Fibroblast of lung (primary cell): ENCODE data around the gene FCN2.

Source experiments
- EZH2 ChIP-seq: IDR thresholded peaks from 2 replicates; pipeline ENCODE4 v1.5.1; 2012; ENCODE audit warnings: low read length, control low read depth, mild to moderate bottlenecking; ENCODE audit errors: missing control alignments
- TF ChIP-seq, protein P1 (sequence below), 2 donors: IDR thresholded peaks in 1 of 2; conservative IDR thresholded peaks in 1 of 2; 1 replicate in 1 of 2; 2 replicates in 1 of 2; pipeline ENCODE4 v1.5.1; 2011 to 2012; ENCODE audit warnings: low read length in 2 of 2, control low read depth in 1 of 2, inconsistent platforms in 1 of 2, low read depth in 1 of 2, mild to moderate bottlenecking in 1 of 2

DNA sequence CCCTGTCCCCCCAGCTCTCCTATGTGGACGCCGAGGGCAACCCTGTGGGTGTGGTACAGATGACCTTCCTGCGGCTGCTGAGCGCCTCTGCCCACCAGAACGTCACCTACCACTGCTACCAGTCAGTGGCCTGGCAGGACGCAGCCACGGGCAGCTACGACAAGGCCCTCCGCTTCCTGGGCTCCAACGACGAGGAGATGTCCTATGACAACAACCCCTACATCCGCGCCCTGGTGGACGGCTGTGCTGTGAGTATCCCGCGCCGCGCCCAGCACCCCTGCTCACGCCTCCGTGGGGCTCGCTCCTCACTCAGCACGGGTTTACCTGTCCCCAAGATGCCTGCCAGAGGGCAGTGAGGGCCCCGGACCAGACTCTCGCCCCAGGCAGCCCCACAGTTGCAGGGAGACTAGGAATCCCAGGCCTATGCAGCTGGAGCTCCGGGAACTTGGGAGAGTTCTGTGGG is 45.6 kb upstream of the FCN2 start:
- TF ChIP-seq, protein P1, sequence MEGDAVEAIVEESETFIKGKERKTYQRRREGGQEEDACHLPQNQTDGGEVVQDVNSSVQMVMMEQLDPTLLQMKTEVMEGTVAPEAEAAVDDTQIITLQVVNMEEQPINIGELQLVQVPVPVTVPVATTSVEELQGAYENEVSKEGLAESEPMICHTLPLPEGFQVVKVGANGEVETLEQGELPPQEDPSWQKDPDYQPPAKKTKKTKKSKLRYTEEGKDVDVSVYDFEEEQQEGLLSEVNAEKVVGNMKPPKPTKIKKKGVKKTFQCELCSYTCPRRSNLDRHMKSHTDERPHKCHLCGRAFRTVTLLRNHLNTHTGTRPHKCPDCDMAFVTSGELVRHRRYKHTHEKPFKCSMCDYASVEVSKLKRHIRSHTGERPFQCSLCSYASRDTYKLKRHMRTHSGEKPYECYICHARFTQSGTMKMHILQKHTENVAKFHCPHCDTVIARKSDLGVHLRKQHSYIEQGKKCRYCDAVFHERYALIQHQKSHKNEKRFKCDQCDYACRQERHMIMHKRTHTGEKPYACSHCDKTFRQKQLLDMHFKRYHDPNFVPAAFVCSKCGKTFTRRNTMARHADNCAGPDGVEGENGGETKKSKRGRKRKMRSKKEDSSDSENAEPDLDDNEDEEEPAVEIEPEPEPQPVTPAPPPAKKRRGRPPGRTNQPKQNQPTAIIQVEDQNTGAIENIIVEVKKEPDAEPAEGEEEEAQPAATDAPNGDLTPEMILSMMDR (conservative IDR thresholded peaks at IDR 0.05 in 1 of 2, IDR thresholded peaks at IDR 0.05 in 1 of 2; ENCODE audit: low read depth in 1 of 2, low read length in 2 of 2): no peak
- no peak for TF ChIP-seq EZH2
